HG03175 (cell line): Measurements from ENCODE around the gene SBF2.

Experiments
- ATAC-seq: cut with Tn5 transposase; IDR thresholded peaks from one replicate; pipeline ENCODE4 v1.9.1; 2021; ENCODE audit warnings: mild to moderate bottlenecking, moderate library complexity; ENCODE audit not compliant: unreplicated experiment

Gene SBF2

GRCh38 chr11:10023212-10023611 is 270.8 kb downstream of the SBF2 start:
- no peak for ATAC-seq

GRCh38 chr11:10022764-10023163 is 271.3 kb downstream of the SBF2 start:
- ATAC-seq: no peak

DNA sequence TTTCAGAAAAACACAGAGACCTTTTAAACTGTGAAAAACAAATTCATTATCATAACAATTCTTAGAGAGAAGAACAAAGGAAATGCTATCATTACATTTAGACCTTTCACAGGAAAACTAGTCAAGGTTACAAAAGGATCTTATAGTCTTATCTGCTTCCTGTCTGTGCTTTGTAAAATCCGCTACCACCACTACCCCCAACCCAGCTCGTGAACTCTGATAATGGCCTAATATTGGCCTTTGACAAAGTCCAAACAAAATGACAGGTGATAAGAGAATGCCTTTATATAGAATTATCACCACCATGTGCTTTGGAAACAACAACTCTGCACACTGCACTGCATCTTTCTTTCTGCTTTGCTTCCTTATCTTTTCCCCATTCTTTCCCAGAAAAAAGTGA is 272.5 kb downstream of the SBF2 start:
- no peak for ATAC-seq

DNA sequence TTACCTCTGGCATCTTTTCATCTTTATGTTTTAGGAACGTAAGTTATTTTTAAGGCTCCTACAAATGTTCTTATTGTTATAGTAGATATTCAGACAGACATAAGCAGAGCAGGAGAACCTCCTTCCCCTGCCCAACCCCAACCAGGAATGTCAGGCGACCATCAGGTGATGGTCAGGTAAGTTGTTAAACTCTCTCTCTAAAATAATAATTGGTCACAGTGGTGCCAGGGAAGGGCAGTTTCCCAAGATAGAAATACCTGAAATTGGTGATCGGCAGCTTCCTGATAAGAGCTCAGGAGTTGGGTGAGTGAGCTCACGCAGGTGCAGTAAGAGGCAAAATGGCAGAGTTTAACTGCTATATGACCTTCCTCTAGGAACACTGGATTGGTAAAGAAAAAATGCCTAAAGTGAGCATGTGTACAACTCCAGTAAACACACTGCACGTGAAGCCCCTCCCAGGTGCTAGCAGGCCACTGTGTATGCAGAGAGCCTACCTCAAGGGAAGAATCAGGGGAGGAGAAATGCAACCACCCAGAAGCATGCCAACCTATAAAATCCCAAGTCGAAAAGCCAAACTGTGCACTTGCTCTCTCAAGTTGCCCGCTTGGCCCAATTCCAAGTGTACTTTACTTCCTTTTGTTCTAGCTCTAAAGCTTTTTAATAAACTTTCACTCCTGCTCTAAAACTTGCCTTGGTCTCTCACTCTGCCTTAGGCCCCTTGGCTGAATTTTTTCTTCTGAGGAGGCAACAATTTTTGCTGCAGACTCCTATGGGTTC is 273.9 kb downstream of the SBF2 start:
- no peak for ATAC-seq

DNA sequence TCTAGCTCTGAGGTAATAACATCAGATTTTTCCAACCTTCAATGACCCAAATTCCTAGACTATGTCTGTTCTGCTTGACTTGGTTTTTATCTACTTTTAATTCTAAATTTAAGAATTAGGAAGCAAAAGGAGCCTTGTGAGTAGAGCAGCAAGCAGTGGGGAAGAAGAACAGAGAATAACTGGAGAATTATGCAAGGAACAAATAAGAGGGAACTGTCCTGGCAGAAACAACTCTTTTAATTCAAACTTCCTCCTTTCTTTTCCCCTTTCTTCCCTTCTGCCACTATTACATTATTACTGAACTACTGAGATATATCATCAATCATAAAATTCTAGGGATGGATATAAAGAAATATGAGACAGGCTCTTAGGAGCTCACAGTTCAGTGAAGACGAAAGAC is 276.1 kb downstream of the SBF2 start:
- no peak for ATAC-seq

DNA sequence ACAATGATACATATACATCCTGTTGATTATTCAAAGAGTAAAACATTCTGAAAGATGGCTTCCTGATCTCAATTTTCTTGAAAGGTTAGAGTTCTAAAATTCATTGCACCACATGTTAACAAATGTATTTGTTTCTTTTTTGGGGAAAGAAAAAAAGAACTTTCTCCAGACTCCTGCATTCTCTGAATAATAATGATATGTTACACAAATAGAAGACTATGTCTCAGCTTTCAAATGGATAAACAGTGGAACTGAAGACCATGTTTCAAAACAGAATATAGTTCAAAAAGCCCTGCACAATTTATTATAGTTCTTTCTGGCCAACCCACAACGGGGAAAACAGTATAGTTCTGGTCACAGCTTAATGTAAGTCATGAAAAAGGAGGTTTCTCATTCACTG is 277.0 kb downstream of the SBF2 start:
- ATAC-seq: no peak

DNA sequence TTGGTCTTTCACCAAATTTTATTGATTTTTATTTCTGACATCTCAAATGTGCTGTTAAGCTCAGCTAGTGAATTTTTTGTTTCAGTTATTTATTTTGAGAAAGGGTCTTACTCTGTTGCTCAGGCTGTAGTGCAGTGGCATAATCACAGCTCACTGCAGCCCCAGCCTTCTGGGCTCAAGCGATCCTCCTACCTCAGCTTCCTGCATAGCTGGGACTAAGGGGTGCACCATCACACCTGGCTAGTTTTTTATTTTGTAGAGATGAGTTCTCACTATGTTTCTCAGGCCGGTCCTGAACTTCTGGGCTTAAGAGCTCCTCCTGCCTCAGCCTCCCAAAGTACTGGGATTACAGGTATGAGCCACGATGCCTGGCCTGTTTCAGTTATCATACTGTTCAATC is 282.0 kb downstream of the SBF2 start:
- no peak for ATAC-seq

- ATAC-seq: no peak
Observed at GRCh38 chr11:10005955-10006525, 288.0 kb downstream of the SBF2 start.

DNA sequence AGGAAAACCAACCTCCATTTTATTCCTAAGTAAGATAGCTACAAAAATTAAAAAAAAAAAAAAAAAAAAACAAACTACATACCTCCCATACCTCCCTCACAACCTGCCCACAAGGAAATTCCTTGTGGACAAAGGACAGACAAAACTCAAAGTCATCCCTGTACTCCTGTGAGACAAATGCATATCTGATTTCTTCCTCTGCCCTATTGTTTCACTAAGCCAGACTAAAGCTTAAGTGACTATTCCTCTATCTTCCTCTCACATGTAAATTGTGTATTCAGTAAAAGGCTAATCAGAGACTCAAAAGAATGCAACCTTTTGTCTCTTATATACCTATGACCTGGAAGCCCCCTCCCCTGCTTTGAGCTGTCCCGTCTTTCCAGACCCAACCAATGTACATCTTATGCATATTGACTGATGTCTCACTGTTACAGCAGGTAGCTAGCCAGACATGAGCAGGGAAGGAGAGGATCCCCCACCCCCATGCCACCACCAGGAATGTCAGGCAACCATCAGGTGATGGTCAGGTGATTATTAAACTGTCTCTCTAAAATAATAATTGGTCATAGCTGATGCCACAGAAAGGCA is 289.4 kb downstream of the SBF2 start:
- no peak for ATAC-seq

- ATAC-seq: no peak
Observed at GRCh38 chr11:10002221-10002620, 291.8 kb downstream of the SBF2 start.

GRCh38 chr11:9992306-9992705 is 301.7 kb downstream of the SBF2 start:
- no peak for ATAC-seq

- ATAC-seq: no peak
Observed at GRCh38 chr11:9990221-9990973, 303.6 kb downstream of the SBF2 start.

- ATAC-seq: peak; percentile 66
Observed at GRCh38 chr11:9987303-9987702, 306.7 kb downstream of the SBF2 start.

DNA sequence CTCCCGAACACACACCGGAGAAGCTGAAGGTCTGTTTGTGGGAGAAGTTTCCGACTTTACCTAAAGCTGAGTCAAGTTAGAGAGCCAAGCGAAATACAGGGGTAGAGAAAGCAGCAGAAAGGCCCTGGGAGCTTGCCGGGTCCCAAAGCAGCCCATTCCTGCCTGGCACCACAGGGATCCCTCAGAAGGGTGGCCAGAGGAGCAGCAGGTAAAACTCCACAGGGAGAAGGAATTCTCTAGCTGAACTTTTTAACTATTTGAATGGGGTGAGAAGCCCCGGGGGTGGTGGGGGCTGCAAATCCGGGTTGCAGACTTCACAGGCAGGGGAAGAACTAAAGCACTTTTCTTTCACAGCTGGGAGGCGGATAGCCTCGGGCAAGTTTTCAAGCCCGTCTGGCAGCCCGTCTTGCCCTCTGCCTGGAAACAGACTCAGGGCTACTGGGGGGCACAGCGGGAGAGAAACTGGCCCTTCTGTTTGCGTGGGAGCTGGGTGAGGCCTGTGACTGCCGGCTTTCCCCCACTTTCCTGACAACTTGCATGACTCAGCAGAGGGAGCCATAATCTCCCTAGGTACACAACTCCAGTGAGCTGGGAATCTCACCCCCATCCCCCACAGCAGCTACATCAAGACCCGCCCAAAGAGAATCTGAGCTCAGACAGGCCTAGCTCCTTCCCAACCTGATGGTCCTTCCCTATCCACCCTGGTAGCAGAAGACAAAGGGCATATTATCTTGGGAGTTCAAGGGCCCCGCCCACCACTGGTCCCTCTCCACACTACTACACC is 311.0 kb downstream of the SBF2 start:
- no peak for ATAC-seq

GRCh38 chr11:9982127-9982795 is 311.8 kb downstream of the SBF2 start:
- no peak for ATAC-seq

DNA sequence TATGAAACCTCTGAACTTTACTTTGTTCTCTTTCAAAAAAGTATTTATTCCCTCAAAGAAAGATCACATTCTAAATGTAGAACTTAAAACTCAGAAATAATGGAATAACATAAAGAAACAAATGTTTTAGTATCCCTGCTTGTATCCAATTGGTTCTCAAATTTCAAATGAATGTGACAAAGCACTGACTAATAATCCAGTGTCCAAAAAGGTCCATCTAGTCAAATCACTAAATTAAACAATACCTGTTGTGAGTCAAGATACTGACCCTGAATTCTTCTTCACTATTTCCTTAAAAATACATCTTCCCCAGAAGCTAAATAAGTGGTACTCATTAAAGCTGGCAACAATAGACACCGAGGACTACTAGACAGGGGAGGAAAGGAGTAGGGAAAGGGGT is 313.1 kb downstream of the SBF2 start:
- ATAC-seq: no peak

GRCh38 chr11:9977554-9977953 is 316.5 kb downstream of the SBF2 start:
- no peak for ATAC-seq

GRCh38 chr11:9974375-9974774 is 319.6 kb downstream of the SBF2 start:
- no peak for ATAC-seq

DNA sequence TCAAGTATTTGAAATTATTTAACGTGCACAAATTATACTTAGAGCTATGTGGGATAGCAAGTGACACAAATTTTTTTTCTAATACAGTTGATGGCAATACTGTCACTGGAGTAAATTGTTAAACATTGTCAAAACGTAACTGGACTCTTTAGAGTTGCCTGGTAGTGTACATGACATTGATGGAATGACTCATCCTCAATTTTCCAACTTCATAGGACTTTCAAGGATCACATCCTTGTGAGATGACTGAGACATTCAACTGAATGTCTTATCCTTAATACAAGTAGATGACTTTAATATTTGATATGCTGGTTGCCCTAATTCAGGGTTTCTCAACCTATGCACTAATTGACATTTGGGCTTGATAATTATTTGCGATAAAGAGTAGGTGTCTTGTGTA is 320.1 kb downstream of the SBF2 start:
- no peak for ATAC-seq

GRCh38 chr11:9972989-9973388 is 321.0 kb downstream of the SBF2 start:
- ATAC-seq: no peak
